Suprapubic skin (tissue), 4 donors: ENCODE measurements around the gene GRAP2. TPM values are rescaled to one million over a fixed set of nuclear protein-coding genes. Genes with fewer than 3 reads are reported as not detected.

Experiments
- DNase-seq, 2 donors: peaks; one replicate each; pipeline ENCODE4 v3.0.0-alpha.2; 2019; ENCODE audit warnings: low spot score in 2 of 2
- H3K27ac ChIP-seq: fragments of 200-600 bp; sonication (generic); one replicate; pipeline ENCODE4 v1.5.1; 2019
- H3K27me3 ChIP-seq: fragments of 200-600 bp; sonication (generic); one replicate; pipeline ENCODE4 v1.5.1; 2019
- H3K36me3 ChIP-seq: fragments of 200-600 bp; sonication (generic); one replicate; pipeline ENCODE4 v1.5.1; 2019
- H3K4me1 ChIP-seq: fragments of 200-600 bp; sonication (generic); one replicate; pipeline ENCODE4 v1.5.1; 2019
- H3K4me3 ChIP-seq: fragments of 200-600 bp; sonication (generic); one replicate; pipeline ENCODE4 v1.5.1; 2019; ENCODE audit warnings: mild to moderate bottlenecking
- H3K9me3 ChIP-seq: fragments of 200-600 bp; sonication (generic); one replicate; pipeline ENCODE4 v1.5.1; 2019
- CTCF ChIP-seq, 2 donors: fragments of 200-600 bp in 1 of 2; fragments of 450-650 bp in 1 of 2; sonication (generic) in 1 of 2; IDR thresholded peaks; one replicate each; pipeline ENCODE4 v1.5.1; 2016 to 2019; ENCODE audit warnings: antibody characterized with exemption in 2 of 2, mild to moderate bottlenecking in 1 of 2, moderate library complexity in 1 of 2
- EP300 ChIP-seq: sonication (generic); formaldehyde crosslinking; IDR thresholded peaks from one replicate; pipeline ENCODE4 v1.6.1; 2017; ENCODE audit warnings: antibody characterized with exemption
- POLR2A ChIP-seq, 2 donors: fragments of 450-650 bp; IDR thresholded peaks; one replicate each; pipeline ENCODE4 v1.6.1; 2017; ENCODE audit warnings: antibody characterized with exemption in 2 of 2, mild to moderate bottlenecking in 2 of 2, moderate library complexity in 2 of 2
- POLR2AphosphoS5 ChIP-seq, 3 donors: sonication (generic); formaldehyde crosslinking; IDR thresholded peaks; one replicate each; pipeline ENCODE4 v1.6.1; 2017; ENCODE audit warnings: antibody characterized with exemption in 3 of 3
- WGBS: methylation state at CpG from one replicate; pipeline ENCODE4 v1.1.5; 2018; 5-methylcytosine and 5-hydroxymethylcytosine counted together
- total RNA-seq, 4 donors: library from RNA; depleted of rRNA; stranded (reverse); fragments of >200 nt; gene quantifications; one replicate each; pipeline ENCODE4 v1.1.0, GENCODE V29; 2016

Gene GRAP2
- total RNA-seq, 4 donors from 2014 or later: 0.16 to 10.1 (median 4.8) TPM

- TF ChIP-seq EP300: no peak
- TF ChIP-seq CTCF (IDR thresholded peaks at IDR 0.05): no peak
- TF ChIP-seq POLR2A (IDR thresholded peaks at IDR 0.05): no peak
- no peak for TF ChIP-seq POLR2AphosphoS5 (IDR thresholded peaks at IDR 0.05)
- H3K27me3 ChIP-seq: peaks cover 4% of the 10 kb centered on the region
- peaks cover 18% of the 10 kb centered on the region for H3K4me1 ChIP-seq
- DNase-seq: no peak
- no peaks in the 10 kb centered on the region for H3K36me3 ChIP-seq
- 63% methylated on average over 5 of the region's 5 CpGs for WGBS
- no peaks in the 10 kb centered on the region for H3K9me3 ChIP-seq
- H3K4me3 ChIP-seq: no peak overlapping the region
- H3K27ac ChIP-seq: no peak overlapping the region
Observed at GRCh38 chr22:39917197-39917643, 16.3 kb downstream of the GRAP2 start.

- Histone ChIP-seq H3K36me3 (no peaks in the 10 kb centered on the region), H3K9me3 (no peaks in the 10 kb centered on the region), H3K4me1 (peaks cover 18% of the 10 kb centered on the region), H3K4me3 (no peak overlapping the region), H3K27me3 (peaks cover under 1% of the 10 kb centered on the region), H3K27ac (no peak overlapping the region)
- TF ChIP-seq CTCF (IDR thresholded peaks at IDR 0.05) (no peak), EP300 (no peak), POLR2AphosphoS5 (IDR thresholded peaks at IDR 0.05) (no peak), POLR2A (IDR thresholded peaks at IDR 0.05) (no peak)
- 31% methylated on average over 12 of the region's 12 CpGs for WGBS
- DNase-seq: no peak
Observed at GRCh38 chr22:39917776-39918495, 17.1 kb downstream of the GRAP2 start.

- WGBS: 53% methylated on average over 8 of the region's 8 CpGs
- Histone ChIP-seq H3K27ac (no peak overlapping the region), H3K9me3 (no peaks in the 10 kb centered on the region), H3K36me3 (no peaks in the 10 kb centered on the region), H3K4me3 (no peak overlapping the region), H3K4me1 (peaks cover 20% of the 10 kb centered on the region), H3K27me3 (peaks cover 11% of the 10 kb centered on the region)
- TF ChIP-seq EP300 (no peak), POLR2A (IDR thresholded peaks at IDR 0.05) (no peak), CTCF (IDR thresholded peaks at IDR 0.05) (no peak), POLR2AphosphoS5 (IDR thresholded peaks at IDR 0.05) (no peak)
- no peak for DNase-seq
Observed at GRCh38 chr22:39920134-39920743, 19.4 kb downstream of the GRAP2 start.

GRCh38 chr22:39923696-39924095 lies 22.8 kb downstream of the GRAP2 start:
- Histone ChIP-seq H3K9me3 (no peaks in the 10 kb centered on the region), H3K4me3 (no peak overlapping the region), H3K36me3 (no peaks in the 10 kb centered on the region), H3K27ac (no peak overlapping the region), H3K4me1 (peaks cover 19% of the 10 kb centered on the region), H3K27me3 (peaks cover 22% of the 10 kb centered on the region)
- DNase-seq: no peak
- 38% methylated on average over 5 of the region's 5 CpGs for WGBS
- TF ChIP-seq POLR2A (IDR thresholded peaks at IDR 0.05) (no peak), CTCF (IDR thresholded peaks at IDR 0.05) (no peak), POLR2AphosphoS5 (IDR thresholded peaks at IDR 0.05) (no peak), EP300 (no peak)

- Histone ChIP-seq H3K4me3 (no peak overlapping the region), H3K4me1 (peaks cover 21% of the 10 kb centered on the region), H3K27me3 (peaks cover 22% of the 10 kb centered on the region), H3K27ac (no peak overlapping the region), H3K36me3 (no peaks in the 10 kb centered on the region), H3K9me3 (no peaks in the 10 kb centered on the region)
- DNase-seq: no peak
- TF ChIP-seq EP300 (no peak), POLR2AphosphoS5 (IDR thresholded peaks at IDR 0.05) (no peak), CTCF (IDR thresholded peaks at IDR 0.05) (no peak)
- 89% methylated on average over 18 of the region's 18 CpGs for WGBS
Observed at GRCh38 chr22:39924286-39924685, 23.4 kb downstream of the GRAP2 start.
